ENCODE data around the gene TAOK2.

TAOK2 gene

DNA sequence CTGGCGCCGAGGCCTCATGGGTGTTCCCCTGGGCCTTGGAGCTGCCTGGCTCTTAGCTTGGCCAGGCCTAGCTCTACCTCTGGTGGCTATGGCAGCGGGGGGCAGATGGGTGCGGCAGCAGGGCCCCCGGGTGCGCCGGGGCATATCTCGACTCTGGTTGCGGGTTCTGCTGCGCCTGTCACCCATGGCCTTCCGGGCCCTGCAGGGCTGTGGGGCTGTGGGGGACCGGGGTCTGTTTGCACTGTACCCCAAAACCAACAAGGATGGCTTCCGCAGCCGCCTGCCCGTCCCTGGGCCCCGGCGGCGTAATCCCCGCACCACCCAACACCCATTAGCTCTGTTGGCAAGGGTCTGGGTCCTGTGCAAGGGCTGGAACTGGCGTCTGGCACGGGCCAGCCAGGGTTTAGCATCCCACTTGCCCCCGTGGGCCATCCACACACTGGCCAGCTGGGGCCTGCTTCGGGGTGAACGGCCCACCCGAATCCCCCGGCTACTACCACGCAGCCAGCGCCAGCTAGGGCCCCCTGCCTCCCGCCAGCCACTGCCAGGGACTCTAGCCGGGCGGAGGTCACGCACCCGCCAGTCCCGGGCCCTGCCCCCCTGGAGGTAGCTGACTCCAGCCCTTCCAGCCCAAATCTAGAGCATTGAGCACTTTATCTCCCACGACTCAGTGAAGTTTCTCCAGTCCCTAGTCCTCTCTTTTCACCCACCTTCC is 13.9 kb downstream of the TAOK2 start:
- no peak for DNase-seq (ENCODE audit: low read depth)

DNA sequence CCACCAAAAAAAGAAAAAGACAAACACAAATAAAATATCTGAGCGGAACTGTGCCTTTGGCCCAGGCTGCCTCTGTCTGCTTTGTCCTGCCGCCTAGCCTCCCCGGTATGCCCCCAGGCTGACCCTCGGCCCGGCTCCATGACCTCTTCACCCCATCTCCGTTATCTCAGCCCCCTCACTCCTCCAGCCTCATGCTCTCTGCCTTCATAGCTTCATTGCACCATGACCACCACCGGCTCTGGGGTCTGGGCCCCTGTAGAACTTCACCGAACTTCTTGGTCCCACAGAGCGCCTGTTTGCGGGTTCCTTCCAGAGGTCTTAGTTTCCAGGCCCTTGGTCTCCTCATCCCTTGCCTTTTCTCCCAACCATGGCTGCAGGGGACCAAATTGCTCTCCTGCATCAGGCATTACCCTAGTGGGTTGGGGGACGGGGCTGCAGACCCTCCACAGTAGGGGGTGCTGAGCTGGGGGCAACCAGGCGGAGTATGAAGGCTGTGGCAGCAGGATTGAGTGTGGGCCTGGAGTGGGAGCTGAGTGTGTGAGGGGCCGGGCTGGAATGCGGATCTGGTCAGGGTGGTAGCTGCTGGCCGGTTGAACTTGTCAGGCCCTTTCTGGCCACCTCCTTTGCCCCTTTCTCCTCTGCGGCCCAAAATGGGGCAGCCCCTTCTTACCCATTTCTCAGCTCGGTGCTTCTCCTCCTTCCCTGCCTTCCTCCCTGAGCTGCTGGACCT is 14.8 kb downstream of the TAOK2 start:
- no peak for DNase-seq (ENCODE audit: low read depth)

DNA sequence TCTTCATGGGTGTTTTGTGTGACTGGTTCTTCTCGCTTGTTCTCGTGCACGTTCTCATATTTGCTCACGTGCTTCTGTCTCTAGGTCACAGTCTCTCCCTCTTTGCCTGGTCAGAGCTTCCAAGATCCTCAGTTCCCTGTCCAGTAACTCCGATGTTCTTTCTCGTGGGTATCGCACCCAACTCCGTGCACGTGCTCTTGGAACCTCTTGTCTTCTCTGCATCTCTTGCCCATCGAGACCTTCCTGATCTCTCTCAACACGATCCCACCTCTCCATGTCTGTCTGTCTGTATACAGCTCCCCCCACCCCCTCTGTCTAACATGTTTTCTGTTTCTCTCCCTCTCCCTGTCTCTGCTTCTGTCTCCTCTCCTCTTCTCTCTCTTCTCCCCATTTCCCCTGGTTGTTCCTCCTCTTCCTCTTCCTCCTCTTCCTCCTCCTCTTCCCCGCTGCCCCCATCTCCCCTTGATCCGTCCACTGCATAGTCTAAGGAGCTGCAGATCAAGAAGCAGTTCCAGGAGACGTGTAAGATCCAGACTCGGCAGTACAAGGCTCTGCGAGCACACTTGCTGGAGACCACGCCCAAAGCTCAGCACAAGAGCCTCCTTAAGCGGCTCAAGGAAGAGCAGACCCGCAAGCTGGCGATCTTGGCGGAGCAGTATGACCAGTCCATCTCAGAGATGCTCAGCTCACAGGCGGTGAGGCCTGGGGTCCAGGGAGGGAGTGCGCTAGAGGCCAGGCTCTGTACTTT is 15.6 kb downstream of the TAOK2 start:
- no peak for DNase-seq (ENCODE audit: low read depth)

DNA sequence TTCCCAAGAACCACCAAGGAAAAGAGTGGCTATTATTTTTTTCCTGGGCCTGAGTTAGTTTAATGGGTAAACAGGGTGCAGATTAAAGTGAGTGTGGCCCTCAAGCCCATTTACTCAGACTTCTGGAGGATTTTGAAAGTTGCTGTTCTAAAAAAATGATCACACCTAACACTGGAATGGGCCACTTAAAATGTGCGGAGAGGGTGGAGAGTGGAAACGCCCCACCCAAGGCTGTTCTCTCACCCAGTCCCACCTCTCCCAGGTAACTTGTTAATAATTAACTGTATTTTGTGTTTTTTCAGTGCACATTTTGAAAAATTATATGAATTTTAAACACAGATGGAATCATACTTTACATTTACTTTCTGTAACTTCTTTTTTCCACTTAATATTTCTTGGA is 16.4 kb downstream of the TAOK2 start:
- DNase-seq (ENCODE audit: low read depth), result no peak

DNA sequence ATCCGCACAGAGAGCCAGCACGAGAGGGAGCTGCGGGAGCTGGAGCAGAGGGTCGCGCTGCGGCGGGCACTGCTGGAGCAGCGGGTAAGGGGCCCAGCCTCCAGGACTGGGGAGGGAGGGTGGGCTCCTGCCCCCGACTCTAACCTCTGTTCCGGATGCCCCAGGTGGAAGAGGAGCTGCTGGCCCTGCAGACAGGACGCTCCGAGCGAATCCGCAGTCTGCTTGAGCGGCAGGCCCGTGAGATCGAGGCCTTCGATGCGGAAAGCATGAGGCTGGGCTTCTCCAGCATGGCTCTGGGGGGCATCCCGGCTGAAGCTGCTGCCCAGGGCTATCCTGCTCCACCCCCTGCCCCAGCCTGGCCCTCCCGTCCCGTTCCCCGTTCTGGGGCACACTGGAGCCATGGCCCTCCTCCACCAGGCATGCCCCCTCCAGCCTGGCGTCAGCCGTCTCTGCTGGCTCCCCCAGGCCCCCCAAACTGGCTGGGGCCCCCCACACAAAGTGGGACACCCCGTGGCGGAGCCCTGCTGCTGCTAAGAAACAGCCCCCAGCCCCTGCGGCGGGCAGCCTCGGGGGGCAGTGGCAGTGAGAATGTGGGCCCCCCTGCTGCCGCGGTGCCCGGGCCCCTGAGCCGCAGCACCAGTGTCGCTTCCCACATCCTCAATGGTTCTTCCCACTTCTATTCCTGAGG is 17.4 kb downstream of the TAOK2 start:
- no peak for DNase-seq (ENCODE audit: low read depth)

DNA sequence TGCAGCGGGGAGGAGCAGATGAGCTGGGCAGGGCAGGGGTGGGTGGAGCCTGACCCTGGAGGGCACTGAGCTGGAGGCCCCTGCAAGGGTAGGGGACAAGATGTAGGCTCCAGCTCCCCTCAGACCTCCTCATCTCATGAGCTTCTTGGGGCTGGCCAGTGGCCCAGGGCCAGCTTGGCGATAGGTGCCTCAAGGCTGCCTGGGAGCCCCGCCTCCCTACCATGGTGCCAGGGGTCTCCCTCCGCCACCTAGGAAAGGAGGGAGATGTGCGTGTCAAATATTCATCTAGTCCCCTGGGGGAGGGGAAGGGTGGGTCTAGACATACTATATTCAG is 17.9 kb downstream of the TAOK2 start:
- no peak for DNase-seq (ENCODE audit: low read depth)

DNA sequence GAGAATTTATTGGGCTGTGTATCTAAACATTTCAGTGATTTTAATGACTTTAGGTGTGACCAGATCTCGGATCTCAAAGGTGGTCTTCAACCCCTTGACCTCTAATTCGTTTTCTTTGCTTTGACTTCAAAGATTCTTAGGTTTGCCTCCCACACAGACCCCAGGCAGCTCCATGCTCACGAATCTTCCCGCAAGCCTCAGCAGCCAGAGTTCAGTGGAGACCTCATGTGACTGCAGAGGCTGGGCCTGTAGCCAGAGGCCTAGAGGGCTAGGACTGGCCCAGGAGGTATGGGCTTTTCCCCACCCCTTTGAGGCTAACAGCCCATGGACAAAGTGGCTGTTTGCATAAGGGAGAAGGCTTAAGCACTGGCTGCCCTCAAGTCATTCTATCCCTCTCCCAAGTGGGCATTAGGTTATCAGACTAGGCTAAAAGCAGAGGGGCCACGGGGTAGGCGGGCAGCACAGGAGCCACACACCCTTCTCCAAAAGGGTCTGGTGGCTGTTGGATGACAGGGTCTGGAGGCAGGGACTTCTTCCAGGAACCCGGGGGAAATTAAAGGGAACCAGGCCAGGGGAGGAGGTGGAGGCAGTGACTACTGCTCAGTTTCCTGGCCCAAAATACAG is 18.8 kb downstream of the TAOK2 start:
- DNase-seq (ENCODE audit: low read depth), result no peak

DNA sequence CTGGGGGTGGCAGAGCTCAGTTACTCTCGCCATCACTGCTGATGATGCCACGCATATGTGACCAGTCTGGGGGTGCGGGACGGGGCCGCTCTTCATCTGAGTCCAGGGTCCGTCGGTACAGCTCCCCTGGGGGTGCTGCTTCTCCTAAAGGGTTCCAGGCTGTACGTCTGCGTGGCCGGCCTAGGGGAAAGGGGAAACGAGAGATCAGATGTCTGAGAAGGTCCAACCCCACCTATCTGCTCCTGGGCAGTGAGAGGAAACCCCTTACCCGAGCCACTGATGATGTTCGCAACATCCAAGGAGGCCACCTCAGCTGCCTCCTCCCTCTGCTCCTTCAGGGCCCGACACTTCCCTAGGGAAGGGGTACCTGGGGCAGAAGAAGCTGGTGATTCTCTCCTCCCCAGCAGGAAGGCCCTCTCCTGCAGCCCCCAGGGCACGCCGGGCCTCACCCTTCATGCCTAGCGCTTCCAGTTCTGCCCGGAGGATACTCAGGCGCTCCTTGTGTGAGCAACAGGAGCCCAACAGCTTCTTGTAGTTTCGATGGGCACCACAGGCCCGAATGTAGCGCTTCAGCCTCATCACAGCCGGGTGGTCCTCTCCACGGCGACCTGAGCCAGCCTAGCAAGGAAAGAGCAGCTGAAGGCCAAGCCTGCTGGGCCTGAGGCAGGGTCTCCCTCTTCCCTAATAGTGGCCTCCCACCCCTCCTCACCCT is 19.7 kb downstream of the TAOK2 start:
- DNase-seq (ENCODE audit: low read depth), result no peak

DNA sequence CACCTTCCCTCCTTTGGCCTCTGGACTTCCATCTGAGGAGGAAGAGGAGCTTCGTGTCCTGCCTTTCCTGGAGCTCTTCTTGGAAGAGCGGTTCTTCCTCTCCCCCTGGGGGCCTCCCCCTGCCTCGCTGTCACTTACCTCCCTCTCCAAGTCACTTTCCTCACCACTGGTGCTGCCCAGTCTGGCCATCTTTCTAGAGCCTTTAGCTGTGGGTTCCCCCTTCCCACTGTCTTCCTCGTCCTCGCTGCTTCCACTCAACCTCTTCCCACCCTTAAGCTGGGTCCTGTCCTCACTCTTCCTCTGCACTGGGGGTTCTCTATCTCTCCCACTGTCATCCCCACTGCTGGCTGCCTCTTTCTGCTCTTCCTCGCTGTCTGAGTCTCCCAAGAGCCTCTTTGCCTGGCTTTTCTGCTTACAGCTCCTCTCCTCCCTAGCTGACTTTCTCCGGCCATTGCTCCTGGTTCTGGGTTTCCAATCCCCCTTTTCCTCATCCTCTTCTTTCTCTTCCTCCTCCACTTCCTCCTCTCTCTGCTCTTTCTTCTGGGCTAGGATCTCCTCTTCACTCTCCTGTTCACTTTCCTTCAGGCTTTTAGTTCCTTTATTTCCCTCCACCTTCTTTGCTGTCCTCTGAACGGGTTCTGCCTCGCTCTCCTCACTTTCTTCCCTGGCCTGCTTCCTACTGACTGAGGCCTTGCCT is 20.4 kb downstream of the TAOK2 start:
- no peak for DNase-seq (ENCODE audit: low read depth)

DNA sequence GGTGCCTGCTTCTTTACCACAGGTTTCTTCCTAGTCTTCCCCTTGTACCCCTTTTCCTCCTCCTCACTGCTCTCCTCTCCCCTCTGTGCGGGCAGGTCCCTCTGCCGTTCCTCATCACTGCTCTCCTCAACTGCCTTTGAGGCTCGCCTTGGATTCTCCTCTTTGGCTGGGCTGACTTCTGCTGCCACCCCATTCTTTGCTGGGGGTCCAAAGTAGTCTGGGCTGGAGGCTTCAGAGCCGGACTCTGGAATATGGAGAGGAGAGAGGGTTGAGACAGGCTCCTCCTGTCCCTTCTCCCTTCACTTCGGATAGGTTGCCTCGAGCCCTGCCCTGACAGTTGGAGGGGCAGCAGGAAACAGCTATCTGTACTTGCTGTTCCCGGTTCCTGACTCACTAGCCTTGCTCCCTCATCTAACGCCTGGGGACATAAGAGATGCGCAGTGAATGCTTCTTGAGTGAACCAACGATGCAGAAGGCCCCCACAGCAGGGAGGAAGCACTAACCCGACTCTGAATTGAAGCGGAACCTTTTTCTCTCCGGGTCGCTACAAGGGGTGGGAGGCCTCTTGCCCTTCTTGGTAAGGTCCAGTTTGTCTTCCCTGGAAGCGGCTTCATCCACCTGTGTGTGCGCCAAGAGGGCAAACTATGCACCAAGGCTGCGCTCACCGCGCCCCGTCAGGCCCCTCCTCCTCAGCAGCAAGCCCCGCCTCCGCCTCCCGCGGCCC is 21.1 kb downstream of the TAOK2 start:
- peak; percentile 42 for DNase-seq (ENCODE audit: low read depth)

DNA sequence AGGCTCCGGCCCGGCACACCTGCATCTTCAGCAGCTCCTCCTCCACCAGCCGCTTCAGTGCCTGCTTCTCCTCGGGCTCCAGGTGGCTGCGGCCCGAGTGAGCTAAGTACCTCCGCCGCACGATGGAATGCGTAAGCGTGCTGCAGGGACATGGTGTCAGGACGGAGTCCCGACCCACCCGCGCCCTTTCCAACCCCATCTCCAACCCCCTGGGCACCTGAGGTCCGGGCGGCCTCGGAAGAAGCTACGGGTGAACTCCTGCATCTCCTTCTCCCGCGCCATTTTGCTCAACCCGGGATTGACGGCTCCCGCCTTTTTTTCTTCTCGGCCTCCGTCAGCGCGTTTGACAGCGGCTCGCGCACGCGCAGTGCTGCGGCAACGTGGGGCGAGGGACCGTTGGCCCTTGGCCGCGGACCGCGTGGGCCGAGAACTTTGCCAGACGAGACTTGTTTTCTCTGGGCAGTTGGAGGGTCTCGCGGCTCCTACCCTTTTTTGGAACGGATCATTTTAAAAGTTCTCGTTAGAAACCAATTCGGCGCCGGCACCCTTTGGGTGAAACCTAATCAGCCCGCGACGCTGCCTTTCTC is 21.7 kb downstream of the TAOK2 start, which contains the start of gene HIRIP3:
Gene HIRIP3 (minus strand): TSS at position 294 of the 587 bp plus-strand sequence. CDS start 12 bp downstream, at position 282.
- DNase-seq (ENCODE audit: low read depth), result peak; percentile 68

DNA sequence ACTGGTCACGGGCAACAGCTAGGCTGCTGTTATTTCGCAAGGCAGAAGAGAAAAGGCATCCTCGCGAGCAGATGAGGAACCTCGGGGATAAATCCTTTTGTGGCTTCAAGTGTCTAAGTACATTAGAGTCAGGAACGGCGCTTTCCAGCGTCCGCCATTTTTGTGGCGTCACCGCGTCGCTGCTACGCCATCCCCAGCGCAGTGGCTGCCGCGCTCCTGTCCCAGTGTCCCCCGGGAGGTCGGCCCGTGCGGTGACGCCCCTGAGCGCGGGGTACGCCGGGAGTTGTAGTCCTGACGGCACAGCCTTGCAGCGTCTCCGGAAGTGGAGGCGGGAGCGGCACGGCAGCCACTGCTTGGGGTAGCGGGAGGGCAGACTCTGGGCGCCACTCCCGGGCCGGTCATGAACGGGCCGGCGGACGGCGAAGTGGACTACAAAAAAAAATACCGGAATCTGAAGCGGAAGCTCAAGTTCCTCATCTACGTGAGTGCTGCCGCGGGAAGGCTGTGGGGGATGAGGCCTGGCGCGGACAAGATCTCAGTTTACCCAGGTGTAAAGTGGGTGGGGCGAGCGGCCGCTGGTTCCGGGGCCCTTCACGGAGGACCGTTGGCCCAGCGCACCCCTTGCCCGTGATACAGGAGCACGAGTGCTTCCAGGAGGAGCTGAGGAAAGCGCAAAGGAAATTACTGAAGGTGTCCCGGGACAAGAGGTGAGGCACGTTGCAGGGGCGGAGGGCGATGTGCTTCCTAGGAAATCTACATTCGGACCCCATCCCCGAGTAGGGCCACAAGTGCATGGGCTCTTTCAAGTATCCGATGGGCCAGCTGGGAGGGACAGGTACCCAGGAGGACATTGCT is 22.5 kb downstream of the TAOK2 start, which contains the start of gene INO80E:
Gene INO80E (plus strand): TSS at position 331 of the 855 bp plus-strand sequence. CDS start 70 bp downstream, at position 401.
- DNase-seq (ENCODE audit: low read depth), result peak; percentile 99

DNA sequence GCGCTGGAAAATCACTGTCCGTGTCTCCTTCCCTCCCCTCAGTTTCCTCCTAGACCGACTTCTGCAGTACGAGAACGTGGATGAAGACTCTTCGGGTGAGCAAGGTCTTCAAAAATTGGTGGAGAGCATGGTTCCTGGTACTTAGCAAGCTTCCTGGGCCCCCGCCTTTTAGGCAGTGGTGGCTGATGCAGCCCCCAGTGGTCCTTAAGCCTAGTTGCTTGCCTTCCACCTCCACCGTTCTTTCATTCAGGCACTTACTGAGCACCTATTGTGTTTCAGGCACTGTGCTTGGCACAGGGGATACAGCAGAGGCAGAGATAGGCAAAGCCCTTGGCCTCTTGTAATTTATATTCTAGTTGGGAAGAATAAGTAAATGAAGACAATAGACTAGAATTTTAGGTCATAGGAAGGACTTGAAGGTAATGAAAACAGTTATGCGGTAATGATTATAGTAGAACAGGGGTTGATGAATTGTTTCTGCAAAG is 23.1 kb downstream of the TAOK2 start:
- no peak for DNase-seq (ENCODE audit: low read depth)

DNA sequence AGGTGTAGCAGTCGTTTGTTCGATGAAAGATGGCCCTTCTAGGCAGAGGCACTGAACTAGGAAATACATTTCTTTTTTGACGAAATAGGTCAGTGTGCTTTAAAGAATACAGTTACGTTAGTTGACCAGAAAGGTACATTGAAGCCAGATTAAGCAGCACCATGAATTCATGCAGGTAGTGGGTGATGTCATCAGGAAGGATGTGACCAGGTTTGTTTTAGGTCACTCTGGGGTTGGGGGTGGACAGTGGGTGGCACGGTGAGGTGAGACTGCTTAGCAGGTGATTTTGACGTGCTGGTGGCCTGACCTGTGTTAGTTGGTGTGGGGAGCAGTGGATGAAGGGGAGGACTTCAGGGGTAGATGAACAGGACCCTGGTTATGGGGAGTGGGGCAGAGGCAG is 25.9 kb downstream of the TAOK2 start:
- DNase-seq (ENCODE audit: low read depth), result no peak

DNA sequence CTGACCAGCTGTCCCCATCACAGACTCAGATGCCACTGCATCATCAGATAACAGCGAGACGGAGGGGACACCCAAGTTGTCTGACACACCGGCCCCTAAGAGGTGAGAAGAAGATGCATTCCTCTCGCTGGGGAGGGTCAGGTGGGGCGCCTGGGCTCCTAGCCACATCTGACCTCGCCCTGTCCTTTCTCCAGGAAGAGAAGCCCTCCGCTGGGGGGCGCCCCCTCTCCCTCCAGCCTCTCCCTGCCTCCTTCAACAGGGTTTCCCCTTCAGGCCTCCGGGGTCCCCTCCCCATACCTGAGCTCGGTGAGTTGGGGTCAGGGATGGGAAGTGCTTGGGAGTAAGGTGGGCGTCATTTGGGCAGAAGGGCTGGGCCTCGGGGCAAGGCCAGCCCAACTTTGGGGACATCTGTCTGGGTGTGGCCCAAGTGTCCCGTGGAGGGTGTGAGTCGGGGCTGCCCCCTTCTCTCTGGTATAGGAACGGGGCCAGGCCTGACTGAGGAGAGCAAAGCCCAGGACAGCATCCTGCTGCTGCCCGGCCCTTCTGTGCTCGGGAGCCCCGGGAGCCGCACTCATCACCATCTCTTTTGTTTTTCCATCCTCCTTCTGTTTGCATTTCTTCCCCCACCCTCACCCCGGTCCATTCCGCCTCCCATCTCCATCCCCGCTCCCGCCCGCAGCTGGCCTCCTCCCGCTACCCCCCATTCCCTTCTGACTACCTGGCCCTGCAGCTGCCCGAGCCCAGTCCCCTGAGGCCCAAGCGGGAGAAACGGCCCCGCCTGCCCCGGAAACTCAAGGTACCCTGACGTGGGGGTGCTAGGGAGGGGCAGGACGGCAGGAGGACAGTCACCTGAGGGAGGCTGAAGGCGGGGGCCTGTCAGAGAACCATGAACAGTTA is 27.3 kb downstream of the TAOK2 start:
- no peak for DNase-seq (ENCODE audit: low read depth)

DNA sequence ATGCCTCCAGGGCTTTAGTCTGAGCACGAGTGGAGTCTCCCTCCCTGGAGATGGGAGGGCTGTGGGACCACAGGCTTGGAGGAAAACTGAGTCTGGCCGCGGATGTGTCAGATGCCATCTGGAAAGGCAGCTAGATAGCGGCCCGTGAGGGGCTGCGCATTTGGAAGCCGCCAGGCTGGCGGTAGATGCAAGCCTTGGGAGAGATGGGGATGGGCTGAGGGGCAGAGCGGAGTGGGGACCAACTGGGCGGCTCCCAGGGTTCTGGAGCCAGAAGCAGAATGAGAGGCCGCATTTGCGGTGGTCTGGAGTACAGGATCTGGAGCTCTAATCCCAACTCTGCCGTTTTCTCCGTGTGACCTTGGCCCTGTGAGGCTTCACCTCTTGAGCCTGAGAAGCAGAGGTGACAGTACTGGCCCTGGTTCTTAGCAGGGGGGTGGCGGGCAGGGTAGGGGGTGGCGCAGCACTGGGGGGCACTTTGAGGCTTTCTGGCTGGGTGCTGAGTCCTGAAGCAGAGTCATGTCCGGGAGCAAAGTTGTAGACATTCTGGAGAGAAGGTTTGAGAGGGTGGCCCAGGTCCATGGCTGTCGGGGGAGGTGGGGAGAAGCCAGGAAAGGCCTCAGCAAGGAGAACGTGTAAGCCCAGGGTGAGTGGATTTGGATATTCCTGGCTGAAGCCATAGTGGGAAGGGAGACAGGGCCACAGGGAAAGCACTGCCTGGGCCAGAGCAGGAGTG is 29.1 kb downstream of the TAOK2 start:
- DNase-seq (ENCODE audit: low read depth), result no peak

All from stimulated activated CD8-positive, alpha-beta memory T cell treated with anti-CD3 and anti-CD28 coated beads, Interleukin-15, amount 100 ng/mL, for 1 hour (primary cell).